IPS-NIHi11 (cell line): ENCODE data around the gene UTY.
"Not testable (repeated sequence)": the region's sequence is repeated elsewhere in the genome, so short reads cannot be mapped to it uniquely, and the experiment has no call there.

Source experiments
- DNase-seq: peaks from one replicate; pipeline ENCODE4 v3.0.0; 2012; ENCODE audit warnings: mixed read lengths, low spot score

UTY gene

GRCh38 chrY:13299411-13299810 is 180.4 kb downstream of the UTY start:
- no peak for DNase-seq

GRCh38 chrY:13296176-13296890 is 183.5 kb downstream of the UTY start:
- peak; percentile 3 for DNase-seq

GRCh38 chrY:13295026-13295425 is 184.8 kb downstream of the UTY start:
- no peak for DNase-seq

GRCh38 chrY:13291199-13291598 is 188.6 kb downstream of the UTY start:
- DNase-seq = no peak

- not testable (repeated sequence) for DNase-seq
Measured at GRCh38 chrY:13282151-13283054, 197.4 kb downstream of the UTY start.

- DNase-seq = no peak
Measured at GRCh38 chrY:13279561-13279960, 200.3 kb downstream of the UTY start.

- no peak for DNase-seq
Measured at GRCh38 chrY:13271706-13272105, 208.1 kb downstream of the UTY start.

- not testable (repeated sequence) for DNase-seq
Measured at GRCh38 chrY:13253941-13254440, 225.8 kb downstream of the UTY start.

GRCh38 chrY:13250421-13250820 is 229.4 kb downstream of the UTY start:
- DNase-seq = no peak

- no peak for DNase-seq
Measured at GRCh38 chrY:13243716-13244115, 236.1 kb downstream of the UTY start.

GRCh38 chrY:13233901-13234300 is 245.9 kb downstream of the UTY start:
- DNase-seq = no peak

- DNase-seq = no peak
Measured at GRCh38 chrY:13233118-13233517, 246.7 kb downstream of the UTY start.

GRCh38 chrY:13227354-13227953 is 252.4 kb downstream of the UTY start:
- no peak for DNase-seq

GRCh38 chrY:13210961-13211646 is 268.7 kb downstream of the UTY start:
- no peak for DNase-seq

GRCh38 chrY:13205214-13205613 is 274.6 kb downstream of the UTY start:
- peak; percentile 3 for DNase-seq
